ENCODE data around the gene LCN10. TPM values are rescaled to one million over a fixed set of nuclear protein-coding genes. Genes with fewer than 3 reads are reported as not detected.
A peak's percentile ranks its signal among the peaks of the same experiment; 100 is the strongest.

Gene LCN10
- total and polyA plus RNA-seq, 2 of the 13 experiments (the other 11 are each of a cell fraction or from before 2014, with no cell fraction given), result 0.53 to 0.61 TPM

- no TSS peak for BruUV-seq (replicated peaks)
- peak; percentile 8 for FAIRE-seq
- TF ChIP-seq FOXA1 (IDR thresholded peaks at IDR 0.05) (no peak), FOXA1 (CRISPR knock-in tag; IDR thresholded peaks at IDR 0.05) (no peak), ZNF614 (CRISPR knock-in tag; IDR thresholded peaks at IDR 0.05; ENCODE audit: borderline replicate concordance) (no peak), NRL (CRISPR knock-in tag; IDR thresholded peaks at IDR 0.05; ENCODE audit: borderline replicate concordance) (no peak), ZKSCAN5 (CRISPR knock-in tag; IDR thresholded peaks at IDR 0.05) (peak; percentile 41; the same call in 1 of the 2 replicates), TRAFD1 (CRISPR knock-in tag; IDR thresholded peaks at IDR 0.05; ENCODE audit: borderline replicate concordance) (peak; percentile 81; the same call in 1 of the 2 replicates), ZNF367 (CRISPR knock-in tag; IDR thresholded peaks at IDR 0.05; ENCODE audit: borderline replicate concordance) (no peak), ESRRA (CRISPR knock-in tag; IDR thresholded peaks at IDR 0.05; ENCODE audit: low read depth) (peak; percentile 97), ATF4 (CRISPR knock-in tag; IDR thresholded peaks at IDR 0.05) (no peak), PPARG (CRISPR knock-in tag; conservative IDR thresholded peaks at IDR 0.05) (peak; percentile 99), FOXO4 (CRISPR knock-in tag; conservative IDR thresholded peaks at IDR 0.05) (no peak), HDAC6 (IDR thresholded peaks at IDR 0.05; ENCODE audit: low read depth, low read length) (no peak), ZNF792 (CRISPR knock-in tag; IDR thresholded peaks at IDR 0.05) (peak; percentile 14; the same call in 1 of the 2 replicates), HDAC2 (CRISPR knock-in tag; IDR thresholded peaks at IDR 0.05) (peak; percentile 87), HMGA1 (CRISPR knock-in tag; conservative IDR thresholded peaks at IDR 0.05) (no peak), TIGD3 (CRISPR knock-in tag; IDR thresholded peaks at IDR 0.05; ENCODE audit: borderline replicate concordance) (no peak), ZFP36 (IDR thresholded peaks at IDR 0.05; ENCODE audit: borderline replicate concordance, low read depth, low read length, partially characterized antibody) (no peak)
These were observed 49.1 kb downstream of the LCN10 start for GRCh38 chr9:136693490-136694162.

More at GRCh38 chr9:136693490-136694162, 49.1 kb downstream of the LCN10 start:
- Histone ChIP-seq H3K4me3 (replicated peaks in 1 of 3; ENCODE audit: insufficient read depth in 1 of 3, low read depth in 2 of 3, low read length in 3 of 3) (peak overlapping the region in 1 of 3 experiments; percentile 34; a peak in 1 of 6 replicates), H3K79me2 (ENCODE audit: insufficient read depth, low read length) (no peaks in the 10 kb centered on the region), H3K27me3 (ENCODE audit: control insufficient read depth in 1 of 2, insufficient read depth in 2 of 2, low read length in 2 of 2) (peaks cover 20 to 58% of the 10 kb centered on the region in 2 experiments; a peak in 4 of 5 replicates), H3K4me2 (ENCODE audit: low read depth, low read length) (peak overlapping the region; percentile 62), H3K36me3 (replicated peaks in 1 of 2; ENCODE audit: control insufficient read depth in 1 of 2, insufficient read depth in 2 of 2, low read length in 2 of 2) (no peaks in the 10 kb centered on the region), H2AFZ (ENCODE audit: low read length) (no peak overlapping the region), H3K27ac (ENCODE audit: extremely low read length, insufficient read depth, low read length) (no peak overlapping the region), H4K20me1 (ENCODE audit: insufficient read depth, low read length) (no peaks in the 10 kb centered on the region), H3K9ac (ENCODE audit: insufficient read depth, low read depth, low read length) (no peak overlapping the region), H3K4me1 (ENCODE audit: insufficient read depth, low read length) (peaks cover 70% of the 10 kb centered on the region), H3K9me3 (ENCODE audit: low read length) (no peaks in the 10 kb centered on the region)
- 0% methylated on average over 7 of the region's 15 CpGs for whole genome bisulfite sequencing (ENCODE audit: low lambda C conversion rate)
- ChIA-PET POLR2A (interaction anchor here (1.0 to 1.1 kb wide), 3 partner anchors 21 to 35 kb away, joined by 4 to 9 read pairs (median 8); no protein-coding TSS in a partner anchor), CTCF (ENCODE audit: low intra/inter-chr PET ratio, low total read pairs) (interaction anchor here (0.9 to 1.0 kb wide), 3 partner anchors 20 to 205 kb away, joined by 3 to 4 read pairs (median 3); no protein-coding TSS in a partner anchor)
- ATAC-seq, result peak; percentile 49
- in situ Hi-C loops (cut with HindIII; ENCODE audit: extremely low pct_ligation_motif_present, low pct_unique_long_range_greater_than_20kb) (no loop called here), intact Hi-C loops (cut with micrococcal nuclease; ENCODE audit: unreplicated experiment) (loop anchor here (5.0 kb wide), 1 partner anchor 46 kb away; no protein-coding TSS in a partner anchor)
- peak; percentile 63 for DNase-seq (ENCODE audit: low spot score)
